HEK293 (cell line): ENCODE data around the gene YIF1B.

Source experiments
- EGR2 ChIP-seq: fragments of 450-650 bp; formaldehyde crosslinking; IDR thresholded peaks from 2 replicates; pipeline ENCODE4 v1.5.1; 2016; ENCODE audit warnings: low read depth, missing biosample characterization, missing genetic modification characterization
- GLIS2 ChIP-seq: fragments of 450-650 bp; formaldehyde crosslinking; IDR thresholded peaks from 2 replicates; pipeline ENCODE4 v1.5.1; 2016; ENCODE audit warnings: missing biosample characterization, missing genetic modification characterization
- KLF1 ChIP-seq: fragments of 450-650 bp; formaldehyde crosslinking; IDR thresholded peaks from 2 replicates; pipeline ENCODE4 v1.5.1; 2016; ENCODE audit warnings: missing biosample characterization, missing genetic modification characterization
- KLF9 ChIP-seq: fragments of 450-650 bp; formaldehyde crosslinking; IDR thresholded peaks from 2 replicates; pipeline ENCODE4 v1.5.1; 2016; ENCODE audit warnings: missing biosample characterization, missing genetic modification characterization, low read depth
- MZF1 ChIP-seq: fragments of 450-650 bp; formaldehyde crosslinking; IDR thresholded peaks from 2 replicates; pipeline ENCODE4 v1.5.1; 2017; ENCODE audit warnings: missing biosample characterization, missing genetic modification characterization, borderline replicate concordance
- SP2 ChIP-seq: fragments of 450-650 bp; formaldehyde crosslinking; IDR thresholded peaks from 2 replicates; pipeline ENCODE4 v1.5.1; 2016; ENCODE audit warnings: missing biosample characterization, missing genetic modification characterization
- TCF7L2 ChIP-seq: IDR thresholded peaks from 2 replicates; pipeline ENCODE4 v1.6.1; 2011; ENCODE audit warnings: low read depth, mild to moderate bottlenecking, inconsistent platforms, low read length, moderate library complexity, borderline replicate concordance
- ZNF112 ChIP-seq: fragments of 450-650 bp; formaldehyde crosslinking; IDR thresholded peaks from 2 replicates; pipeline ENCODE4 v1.5.0; 2017; ENCODE audit warnings: missing biosample characterization, missing genetic modification characterization
- ZNF133 ChIP-seq: fragments of 450-650 bp; formaldehyde crosslinking; IDR thresholded peaks from 2 replicates; pipeline ENCODE4 v1.5.1; 2016; ENCODE audit warnings: missing biosample characterization, missing genetic modification characterization
- ZNF239 ChIP-seq: fragments of 450-650 bp; formaldehyde crosslinking; IDR thresholded peaks from 2 replicates; pipeline ENCODE4 v1.5.1; 2016; ENCODE audit warnings: missing biosample characterization, missing genetic modification characterization
- ZNF292 ChIP-seq: fragments of 450-650 bp; formaldehyde crosslinking; IDR thresholded peaks from 2 replicates; pipeline ENCODE4 v1.5.1; 2016; ENCODE audit warnings: low read depth, missing biosample characterization, missing genetic modification characterization, borderline replicate concordance
- ZNF335 ChIP-seq: fragments of 450-650 bp; formaldehyde crosslinking; conservative IDR thresholded peaks from 2 replicates; pipeline ENCODE4 v1.5.1; 2016; ENCODE audit warnings: missing biosample characterization, missing genetic modification characterization
- ZNF521 ChIP-seq: fragments of 450-650 bp; formaldehyde crosslinking; IDR thresholded peaks from 2 replicates; pipeline ENCODE4 v1.5.1; 2017; ENCODE audit warnings: missing biosample characterization, mild to moderate bottlenecking, missing genetic modification characterization
- ZNF530 ChIP-seq: fragments of 450-650 bp; formaldehyde crosslinking; IDR thresholded peaks from 2 replicates; pipeline ENCODE4 v1.5.1; 2016; ENCODE audit warnings: low read depth, missing biosample characterization, missing genetic modification characterization
- ZNF549 ChIP-seq: fragments of 450-650 bp; IDR thresholded peaks from 2 replicates; pipeline ENCODE4 v1.5.1; 2018; ENCODE audit warnings: missing biosample characterization, missing genetic modification characterization, mild to moderate bottlenecking, inconsistent platforms, moderate library complexity
- ZNF555 ChIP-seq: fragments of 450-650 bp; formaldehyde crosslinking; conservative IDR thresholded peaks from 2 replicates; pipeline ENCODE4 v1.5.1; 2017; ENCODE audit warnings: missing biosample characterization, mild to moderate bottlenecking, missing genetic modification characterization, inconsistent platforms
- ZNF629 ChIP-seq: fragments of 450-650 bp; formaldehyde crosslinking; IDR thresholded peaks from 2 replicates; pipeline ENCODE4 v1.5.1; 2017; ENCODE audit warnings: missing biosample characterization, missing genetic modification characterization
- ZNF664 ChIP-seq: fragments of 450-650 bp; formaldehyde crosslinking; IDR thresholded peaks from 2 replicates; pipeline ENCODE4 v1.5.1; 2016; ENCODE audit warnings: missing biosample characterization, missing genetic modification characterization
- ZNF776 ChIP-seq: fragments of 450-650 bp; formaldehyde crosslinking; IDR thresholded peaks from 2 replicates; pipeline ENCODE4 v1.5.0; 2017; ENCODE audit warnings: missing biosample characterization, missing genetic modification characterization, borderline replicate concordance
- ZSCAN23 ChIP-seq: fragments of 450-650 bp; formaldehyde crosslinking; IDR thresholded peaks from 2 replicates; pipeline ENCODE4 v1.5.1; 2016; ENCODE audit warnings: missing biosample characterization, missing genetic modification characterization
- ZXDB ChIP-seq: fragments of 450-650 bp; formaldehyde crosslinking; IDR thresholded peaks from 2 replicates; pipeline ENCODE4 v1.5.1; 2016; ENCODE audit warnings: missing biosample characterization, missing genetic modification characterization
- TF ChIP-seq, protein P1 (sequence below): fragments of 450-650 bp; formaldehyde crosslinking; optimal IDR thresholded peaks from 2 replicates; pipeline ENCODE3; 2016; ENCODE audit warnings: missing biosample characterization, mild to moderate bottlenecking, missing genetic modification characterization
- TF ChIP-seq, protein P2 (sequence below): fragments of 450-650 bp; formaldehyde crosslinking; IDR thresholded peaks from 2 replicates; pipeline ENCODE4 v1.5.1; 2017; ENCODE audit warnings: missing biosample characterization, missing genetic modification characterization
- TF ChIP-seq, protein P3 (sequence below): fragments of 450-650 bp; formaldehyde crosslinking; IDR thresholded peaks from 2 replicates; pipeline ENCODE4 v1.5.1; 2016; ENCODE audit warnings: missing biosample characterization, missing genetic modification characterization
- TF ChIP-seq, protein P4 (sequence below): fragments of 450-650 bp; formaldehyde crosslinking; IDR thresholded peaks from 2 replicates; pipeline ENCODE4 v1.5.1; 2017; ENCODE audit warnings: missing biosample characterization, missing genetic modification characterization
- TF ChIP-seq, protein P5 (sequence below): sonication (generic); formaldehyde crosslinking; IDR thresholded peaks from 2 replicates; pipeline ENCODE4 v1.8.1; 2022; ENCODE audit warnings: mild to moderate bottlenecking, moderate library complexity, missing genetic modification reagents
- TF ChIP-seq, protein P6 (sequence below): fragments of 450-650 bp; formaldehyde crosslinking; IDR thresholded peaks from 2 replicates; pipeline ENCODE4 v1.5.1; 2016; ENCODE audit warnings: missing biosample characterization, missing genetic modification characterization

YIF1B gene

DNA sequence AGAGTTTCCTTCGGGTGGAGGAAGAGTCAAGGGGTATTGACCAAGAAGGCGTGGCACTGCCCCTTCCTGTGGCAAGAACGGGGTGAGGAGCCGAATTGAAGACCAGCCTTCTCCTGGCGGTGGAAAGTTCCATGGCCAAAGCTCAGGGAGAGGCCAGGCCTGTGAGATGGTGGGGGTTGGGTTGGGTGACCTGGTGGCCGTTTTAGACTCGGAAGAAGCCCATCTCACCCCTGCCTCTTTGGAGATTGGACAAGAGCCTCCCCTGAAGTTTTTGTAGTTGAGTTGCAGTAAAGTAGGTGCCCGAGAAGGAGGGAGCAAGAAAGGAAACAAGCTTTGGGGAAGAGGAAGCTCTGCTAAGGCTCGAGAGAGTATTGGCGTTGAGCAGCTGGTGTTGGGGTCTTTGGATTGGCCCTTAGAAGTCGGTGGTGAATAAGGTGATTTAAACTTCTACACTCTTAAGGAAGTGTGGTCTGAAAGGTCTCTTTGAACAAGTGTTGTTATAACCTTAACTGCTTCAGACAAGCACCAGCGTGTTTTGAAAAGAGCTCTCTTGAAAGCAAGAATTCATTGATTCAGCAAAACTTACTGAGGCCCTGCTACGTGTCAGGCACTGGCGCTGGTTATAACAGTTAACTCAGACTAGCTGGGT lies 50.4 kb downstream of the YIF1B start (continued):
- TF ChIP-seq MZF1 = peak; percentile 82
- TF ChIP-seq ZNF776 = no peak
- no peak for TF ChIP-seq ZNF555
- TF ChIP-seq ZXDB (tag by site-specific recombination) = no peak
- 0 out of 2 replicates have a peak, but pooled peaks have one; percentile 8 for TF ChIP-seq ZNF629 (tag by site-specific recombination)
- TF ChIP-seq, protein P1, sequence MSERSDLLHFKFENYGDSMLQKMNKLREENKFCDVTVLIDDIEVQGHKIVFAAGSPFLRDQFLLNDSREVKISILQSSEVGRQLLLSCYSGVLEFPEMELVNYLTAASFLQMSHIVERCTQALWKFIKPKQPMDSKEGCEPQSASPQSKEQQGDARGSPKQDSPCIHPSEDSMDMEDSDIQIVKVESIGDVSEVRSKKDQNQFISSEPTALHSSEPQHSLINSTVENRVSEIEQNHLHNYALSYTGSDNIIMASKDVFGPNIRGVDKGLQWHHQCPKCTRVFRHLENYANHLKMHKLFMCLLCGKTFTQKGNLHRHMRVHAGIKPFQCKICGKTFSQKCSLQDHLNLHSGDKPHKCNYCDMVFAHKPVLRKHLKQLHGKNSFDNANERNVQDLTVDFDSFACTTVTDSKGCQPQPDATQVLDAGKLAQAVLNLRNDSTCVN (tag by site-specific recombination) = no peak
- no peak for TF ChIP-seq ZSCAN23 (tag by site-specific recombination)
- TF ChIP-seq ZNF335 = no peak
- TF ChIP-seq, protein P2, sequence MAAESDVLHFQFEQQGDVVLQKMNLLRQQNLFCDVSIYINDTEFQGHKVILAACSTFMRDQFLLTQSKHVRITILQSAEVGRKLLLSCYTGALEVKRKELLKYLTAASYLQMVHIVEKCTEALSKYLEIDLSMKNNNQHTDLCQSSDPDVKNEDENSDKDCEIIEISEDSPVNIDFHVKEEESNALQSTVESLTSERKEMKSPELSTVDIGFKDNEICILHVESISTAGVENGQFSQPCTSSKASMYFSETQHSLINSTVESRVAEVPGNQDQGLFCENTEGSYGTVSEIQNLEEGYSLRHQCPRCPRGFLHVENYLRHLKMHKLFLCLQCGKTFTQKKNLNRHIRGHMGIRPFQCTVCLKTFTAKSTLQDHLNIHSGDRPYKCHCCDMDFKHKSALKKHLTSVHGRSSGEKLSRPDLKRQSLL (tag by site-specific recombination) = no peak
- TF ChIP-seq, protein P3, sequence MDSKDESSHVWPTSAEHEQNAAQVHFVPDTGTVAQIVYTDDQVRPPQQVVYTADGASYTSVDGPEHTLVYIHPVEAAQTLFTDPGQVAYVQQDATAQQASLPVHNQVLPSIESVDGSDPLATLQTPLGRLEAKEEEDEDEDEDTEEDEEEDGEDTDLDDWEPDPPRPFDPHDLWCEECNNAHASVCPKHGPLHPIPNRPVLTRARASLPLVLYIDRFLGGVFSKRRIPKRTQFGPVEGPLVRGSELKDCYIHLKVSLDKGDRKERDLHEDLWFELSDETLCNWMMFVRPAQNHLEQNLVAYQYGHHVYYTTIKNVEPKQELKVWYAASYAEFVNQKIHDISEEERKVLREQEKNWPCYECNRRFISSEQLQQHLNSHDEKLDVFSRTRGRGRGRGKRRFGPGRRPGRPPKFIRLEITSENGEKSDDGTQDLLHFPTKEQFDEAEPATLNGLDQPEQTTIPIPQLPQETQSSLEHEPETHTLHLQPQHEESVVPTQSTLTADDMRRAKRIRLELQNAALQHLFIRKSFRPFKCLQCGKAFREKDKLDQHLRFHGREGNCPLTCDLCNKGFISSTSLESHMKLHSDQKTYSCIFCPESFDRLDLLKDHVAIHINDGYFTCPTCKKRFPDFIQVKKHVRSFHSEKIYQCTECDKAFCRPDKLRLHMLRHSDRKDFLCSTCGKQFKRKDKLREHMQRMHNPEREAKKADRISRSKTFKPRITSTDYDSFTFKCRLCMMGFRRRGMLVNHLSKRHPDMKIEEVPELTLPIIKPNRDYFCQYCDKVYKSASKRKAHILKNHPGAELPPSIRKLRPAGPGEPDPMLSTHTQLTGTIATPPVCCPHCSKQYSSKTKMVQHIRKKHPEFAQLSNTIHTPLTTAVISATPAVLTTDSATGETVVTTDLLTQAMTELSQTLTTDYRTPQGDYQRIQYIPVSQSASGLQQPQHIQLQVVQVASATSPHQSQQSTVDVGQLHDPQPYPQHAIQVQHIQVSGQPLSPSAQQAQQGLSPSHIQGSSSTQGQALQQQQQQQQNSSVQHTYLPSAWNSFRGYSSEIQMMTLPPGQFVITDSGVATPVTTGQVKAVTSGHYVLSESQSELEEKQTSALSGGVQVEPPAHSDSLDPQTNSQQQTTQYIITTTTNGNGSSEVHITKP = peak; percentile 97
- TF ChIP-seq ZNF292 (tag by site-specific recombination) = no peak
- TF ChIP-seq, protein P4, sequence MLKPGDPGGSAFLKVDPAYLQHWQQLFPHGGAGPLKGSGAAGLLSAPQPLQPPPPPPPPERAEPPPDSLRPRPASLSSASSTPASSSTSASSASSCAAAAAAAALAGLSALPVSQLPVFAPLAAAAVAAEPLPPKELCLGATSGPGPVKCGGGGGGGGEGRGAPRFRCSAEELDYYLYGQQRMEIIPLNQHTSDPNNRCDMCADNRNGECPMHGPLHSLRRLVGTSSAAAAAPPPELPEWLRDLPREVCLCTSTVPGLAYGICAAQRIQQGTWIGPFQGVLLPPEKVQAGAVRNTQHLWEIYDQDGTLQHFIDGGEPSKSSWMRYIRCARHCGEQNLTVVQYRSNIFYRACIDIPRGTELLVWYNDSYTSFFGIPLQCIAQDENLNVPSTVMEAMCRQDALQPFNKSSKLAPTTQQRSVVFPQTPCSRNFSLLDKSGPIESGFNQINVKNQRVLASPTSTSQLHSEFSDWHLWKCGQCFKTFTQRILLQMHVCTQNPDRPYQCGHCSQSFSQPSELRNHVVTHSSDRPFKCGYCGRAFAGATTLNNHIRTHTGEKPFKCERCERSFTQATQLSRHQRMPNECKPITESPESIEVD (tag by site-specific recombination) = no peak
- no peak for TF ChIP-seq ZNF549
- TF ChIP-seq ZNF664 (tag by site-specific recombination) = no peak
- TF ChIP-seq ZNF133 (tag by site-specific recombination) = 0 out of 2 replicates have a peak, but pooled peaks have one; percentile 24
- no peak for TF ChIP-seq SP2
- TF ChIP-seq, protein P5, sequence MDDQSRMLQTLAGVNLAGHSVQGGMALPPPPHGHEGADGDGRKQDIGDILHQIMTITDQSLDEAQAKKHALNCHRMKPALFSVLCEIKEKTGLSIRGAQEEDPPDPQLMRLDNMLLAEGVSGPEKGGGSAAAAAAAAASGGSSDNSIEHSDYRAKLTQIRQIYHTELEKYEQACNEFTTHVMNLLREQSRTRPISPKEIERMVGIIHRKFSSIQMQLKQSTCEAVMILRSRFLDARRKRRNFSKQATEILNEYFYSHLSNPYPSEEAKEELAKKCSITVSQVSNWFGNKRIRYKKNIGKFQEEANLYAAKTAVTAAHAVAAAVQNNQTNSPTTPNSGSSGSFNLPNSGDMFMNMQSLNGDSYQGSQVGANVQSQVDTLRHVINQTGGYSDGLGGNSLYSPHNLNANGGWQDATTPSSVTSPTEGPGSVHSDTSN (CRISPR knock-in tag) = no peak
- TF ChIP-seq ZNF530 (tag by site-specific recombination) = no peak
- no peak for TF ChIP-seq ZNF521
- no peak for TF ChIP-seq ZNF112
- TF ChIP-seq KLF1 (tag by site-specific recombination) = peak; percentile 51; the same call in 1 of the 2 replicates
- TF ChIP-seq EGR2 (tag by site-specific recombination) = 0 out of 2 replicates have a peak, but pooled peaks have one; percentile 1
- TF ChIP-seq GLIS2 (tag by site-specific recombination) = no peak; the same call in 1 of the 2 replicates
- TF ChIP-seq, protein P6, sequence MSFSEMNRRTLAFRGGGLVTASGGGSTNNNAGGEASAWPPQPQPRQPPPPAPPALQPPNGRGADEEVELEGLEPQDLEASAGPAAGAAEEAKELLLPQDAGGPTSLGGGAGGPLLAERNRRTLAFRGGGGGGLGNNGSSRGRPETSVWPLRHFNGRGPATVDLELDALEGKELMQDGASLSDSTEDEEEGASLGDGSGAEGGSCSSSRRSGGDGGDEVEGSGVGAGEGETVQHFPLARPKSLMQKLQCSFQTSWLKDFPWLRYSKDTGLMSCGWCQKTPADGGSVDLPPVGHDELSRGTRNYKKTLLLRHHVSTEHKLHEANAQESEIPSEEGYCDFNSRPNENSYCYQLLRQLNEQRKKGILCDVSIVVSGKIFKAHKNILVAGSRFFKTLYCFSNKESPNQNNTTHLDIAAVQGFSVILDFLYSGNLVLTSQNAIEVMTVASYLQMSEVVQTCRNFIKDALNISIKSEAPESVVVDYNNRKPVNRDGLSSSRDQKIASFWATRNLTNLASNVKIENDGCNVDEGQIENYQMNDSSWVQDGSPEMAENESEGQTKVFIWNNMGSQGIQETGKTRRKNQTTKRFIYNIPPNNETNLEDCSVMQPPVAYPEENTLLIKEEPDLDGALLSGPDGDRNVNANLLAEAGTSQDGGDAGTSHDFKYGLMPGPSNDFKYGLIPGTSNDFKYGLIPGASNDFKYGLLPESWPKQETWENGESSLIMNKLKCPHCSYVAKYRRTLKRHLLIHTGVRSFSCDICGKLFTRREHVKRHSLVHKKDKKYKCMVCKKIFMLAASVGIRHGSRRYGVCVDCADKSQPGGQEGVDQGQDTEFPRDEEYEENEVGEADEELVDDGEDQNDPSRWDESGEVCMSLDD (tag by site-specific recombination) = 0 out of 2 replicates have a peak, but pooled peaks have one; percentile 14
- TF ChIP-seq TCF7L2 = no peak
- no peak for TF ChIP-seq ZNF239 (tag by site-specific recombination)
- TF ChIP-seq KLF9 = peak; percentile 72
